KG1 (cell line): ENCODE data around the gene AEN.

Source experiments
- DNase-seq: peaks from one replicate; lab custom pipeline; 2025; lab: John Stamatoyannopoulos, UW

The AEN gene, protein sequence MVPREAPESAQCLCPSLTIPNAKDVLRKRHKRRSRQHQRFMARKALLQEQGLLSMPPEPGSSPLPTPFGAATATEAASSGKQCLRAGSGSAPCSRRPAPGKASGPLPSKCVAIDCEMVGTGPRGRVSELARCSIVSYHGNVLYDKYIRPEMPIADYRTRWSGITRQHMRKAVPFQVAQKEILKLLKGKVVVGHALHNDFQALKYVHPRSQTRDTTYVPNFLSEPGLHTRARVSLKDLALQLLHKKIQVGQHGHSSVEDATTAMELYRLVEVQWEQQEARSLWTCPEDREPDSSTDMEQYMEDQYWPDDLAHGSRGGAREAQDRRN

GRCh38 chr15:88620995-88621772 lies at the start of gene AEN:
AEN (plus strand) TSS chr15:88621340; CDS start chr15:88626210, 4,870 bp downstream.
- DNase-seq = peak; percentile 81

- DNase-seq = no peak
Observed at GRCh38 chr15:88571852-88572259, 49.3 kb upstream of the AEN start.

- DNase-seq = no peak
Observed at GRCh38 chr15:88574077-88574476, 47.1 kb upstream of the AEN start.

- DNase-seq = no peak
Observed at GRCh38 chr15:88574655-88575054, 46.5 kb upstream of the AEN start.

GRCh38 chr15:88579322-88579721 lies 41.8 kb upstream of the AEN start:
- DNase-seq = no peak

DNA sequence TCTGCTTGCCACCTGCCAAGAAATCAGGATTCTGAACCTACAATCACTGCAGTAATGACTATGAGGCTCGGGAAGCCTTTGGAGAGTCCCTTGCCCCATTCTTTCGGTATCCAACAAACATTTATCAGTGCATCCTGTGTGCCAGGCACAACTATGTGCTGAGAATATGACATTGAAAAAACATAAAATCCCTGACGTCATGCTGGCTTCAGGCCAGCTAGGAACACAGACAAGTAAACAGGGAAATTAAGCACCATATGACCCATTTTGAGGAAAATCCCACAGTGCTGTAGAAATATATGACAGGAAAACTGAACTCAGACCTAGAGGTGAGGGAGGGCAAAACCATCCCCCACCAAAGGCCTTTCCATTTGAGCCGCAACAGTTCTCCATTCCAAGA lies 40.6 kb upstream of the AEN start:
- DNase-seq = no peak

DNA sequence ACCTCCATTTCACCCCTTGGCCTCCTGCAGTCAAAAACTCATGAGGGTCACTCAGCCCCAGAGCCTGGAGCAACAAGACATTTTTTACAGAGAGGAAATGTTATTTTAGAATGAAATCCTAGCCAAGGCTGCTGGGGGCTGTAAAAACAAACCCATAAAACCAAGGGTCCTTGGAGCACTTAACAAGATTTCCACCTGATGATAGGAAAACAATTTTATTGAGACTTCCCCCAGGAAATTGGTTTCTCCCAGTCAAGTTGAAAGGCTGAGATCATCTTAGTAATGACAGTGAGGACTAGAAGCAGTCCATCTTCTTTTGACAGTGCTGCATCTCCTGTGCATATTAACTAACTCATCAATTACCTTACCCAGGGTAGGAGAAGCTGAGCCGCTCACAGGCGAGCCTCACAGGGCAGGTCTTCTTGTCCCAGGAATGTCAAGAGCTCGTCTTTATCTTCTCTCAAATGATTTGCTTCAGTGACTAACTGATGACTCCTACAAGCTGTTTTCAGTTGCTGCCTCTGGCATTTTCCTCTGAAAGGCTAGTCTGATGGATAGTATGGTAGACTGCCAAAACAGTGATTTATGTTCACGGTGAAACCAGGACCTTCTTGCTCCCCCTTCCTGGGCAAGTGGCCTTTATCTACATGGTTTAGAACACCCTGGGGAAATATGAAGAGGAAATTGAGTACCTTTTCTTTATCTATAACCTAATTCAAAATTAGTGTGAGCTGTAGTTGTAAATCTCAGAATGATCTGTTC lies 34.6 kb upstream of the AEN start:
- no peak for DNase-seq

- no peak for DNase-seq
Observed at GRCh38 chr15:88590759-88591158, 30.4 kb upstream of the AEN start.

GRCh38 chr15:88591384-88591783 lies 29.8 kb upstream of the AEN start:
- DNase-seq = no peak

- no peak for DNase-seq
Observed at GRCh38 chr15:88603885-88604284, 17.3 kb upstream of the AEN start.

GRCh38 chr15:88604381-88605188 lies 16.6 kb upstream of the AEN start:
- no peak for DNase-seq

- no peak for DNase-seq
Observed at GRCh38 chr15:88605189-88606069, 15.7 kb upstream of the AEN start.

DNA sequence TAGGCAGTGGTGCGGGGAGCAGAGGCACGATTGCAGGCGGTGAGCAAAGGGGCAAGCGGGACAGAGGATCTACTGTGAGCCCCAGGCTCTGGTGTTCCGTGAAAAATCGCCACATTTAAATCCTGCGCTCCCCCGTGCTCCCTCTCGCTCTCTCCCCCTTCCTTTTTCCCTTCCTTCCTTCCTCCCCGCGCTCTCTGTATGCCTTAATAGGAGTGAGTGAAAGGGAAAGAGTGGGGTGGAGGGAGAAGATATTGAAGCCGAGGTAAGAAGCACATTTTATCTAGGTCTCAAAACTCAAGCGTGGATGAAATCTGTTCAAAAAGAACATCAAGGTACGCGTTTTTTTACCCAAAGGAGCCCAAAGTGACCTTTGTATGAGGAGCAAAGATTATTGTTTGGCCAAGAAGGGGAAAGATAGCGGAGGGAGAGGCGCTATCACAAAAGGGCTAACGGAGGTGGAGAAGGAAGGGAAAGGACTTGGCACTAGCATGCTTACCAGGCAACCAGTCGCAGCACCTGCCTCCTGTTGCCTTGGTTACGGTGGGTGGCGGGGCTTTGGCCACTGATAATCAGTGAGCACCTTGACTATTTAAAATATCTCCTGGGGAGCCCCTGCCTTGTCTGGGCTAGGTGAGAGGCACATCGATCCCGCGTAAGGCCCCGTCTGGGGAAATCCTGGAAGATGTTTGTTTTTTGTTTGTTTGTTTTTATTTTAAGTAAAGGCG lies 14.9 kb upstream of the AEN start:
- no peak for DNase-seq

DNA sequence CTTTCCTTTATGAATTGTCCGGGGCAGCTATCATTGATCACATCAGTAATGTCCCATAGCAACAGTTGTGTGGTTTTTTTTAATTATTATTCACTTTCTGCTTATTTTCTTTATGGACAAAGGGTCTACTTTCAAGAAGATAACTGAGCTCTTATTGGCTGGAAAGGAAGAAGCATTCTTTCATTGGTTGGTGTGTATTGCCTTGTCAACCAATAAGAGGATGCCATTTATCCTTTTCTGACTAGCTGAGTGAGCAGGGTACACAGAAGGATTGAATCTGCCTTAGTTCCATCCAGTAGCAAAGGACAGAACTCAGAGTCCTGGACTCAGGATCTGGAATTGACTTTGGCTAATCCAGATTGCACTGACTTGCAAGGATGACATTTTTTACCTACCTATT lies 13.2 kb upstream of the AEN start:
- no peak for DNase-seq

- DNase-seq = no peak
Observed at GRCh38 chr15:88608607-88609181, 12.4 kb upstream of the AEN start.

DNA sequence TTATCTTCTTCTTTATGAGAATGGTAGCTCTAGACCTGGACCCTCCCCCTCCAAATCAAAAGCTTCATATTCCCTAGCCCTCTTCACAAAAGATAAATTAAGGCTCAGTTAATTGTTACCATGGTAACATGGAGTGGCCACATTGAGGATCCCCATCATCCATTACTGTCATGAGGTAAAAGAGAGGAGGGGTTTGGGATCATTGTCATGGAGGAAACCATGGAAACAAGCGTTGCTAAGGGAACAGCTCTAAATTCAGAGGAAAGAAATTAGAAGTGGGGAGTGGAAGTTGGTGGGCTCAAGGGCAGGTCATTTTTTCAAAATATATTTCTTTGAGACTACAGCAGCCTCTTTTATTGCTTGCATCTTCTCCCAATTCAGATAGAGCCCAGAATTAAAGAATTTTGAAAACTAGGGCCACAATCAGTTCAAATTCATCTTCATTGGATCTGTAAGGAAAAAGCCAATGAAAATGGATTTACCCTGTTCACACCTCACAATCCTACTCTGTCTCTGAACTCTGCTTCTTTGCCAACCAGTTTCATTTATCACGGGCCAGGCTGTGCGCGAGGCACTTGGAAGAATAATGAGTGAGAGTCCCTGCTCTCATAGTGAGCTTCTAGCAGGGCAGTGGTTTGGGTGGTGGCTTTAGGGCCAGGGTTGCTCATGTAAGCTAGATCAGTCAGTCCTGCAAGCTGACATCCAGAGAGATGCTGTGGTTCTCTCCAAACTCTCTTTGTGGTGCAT lies 11.6 kb upstream of the AEN start:
- no peak for DNase-seq

DNA sequence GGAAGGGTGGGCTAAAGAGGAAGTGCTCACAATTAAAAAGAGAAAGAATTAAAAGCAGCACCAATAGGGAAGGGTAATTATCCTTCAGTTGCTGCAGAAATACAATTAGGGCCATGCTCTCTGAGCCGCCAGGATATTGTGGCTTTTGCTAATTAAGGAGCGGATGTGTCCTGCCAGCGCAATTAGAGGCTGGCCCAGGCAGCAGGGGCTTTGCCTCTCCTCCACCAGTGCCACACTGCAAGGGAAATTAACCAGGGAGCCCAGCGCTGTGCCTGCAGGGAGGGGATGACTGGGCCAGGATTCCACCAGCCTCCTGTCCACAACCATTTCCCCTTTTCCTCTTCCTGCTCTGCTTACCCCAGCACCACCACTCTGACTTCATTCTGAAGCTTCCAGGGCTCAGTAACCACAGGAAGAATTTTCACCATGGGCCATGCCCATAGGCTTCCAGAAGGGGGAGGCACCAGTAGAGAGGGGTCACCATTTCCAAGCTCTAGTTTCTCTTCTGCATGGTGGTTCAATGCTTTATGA lies 10.4 kb upstream of the AEN start:
- no peak for DNase-seq

GRCh38 chr15:88612186-88612796 lies 8.8 kb upstream of the AEN start:
- DNase-seq = no peak
